K562 (cell line): ENCODE data around the gene NDRG4.

Experiments
- BRF1 ChIP-seq: IDR thresholded peaks from 3 replicates; pipeline ENCODE4 v1.6.1; 2011; ENCODE audit warnings: borderline replicate concordance, mild to moderate bottlenecking; ENCODE audit not compliant: insufficient read length; ENCODE audit errors: extremely low read depth
- CHD2 ChIP-seq: IDR thresholded peaks from 2 replicates; pipeline ENCODE4 v1.6.1; 2011; ENCODE audit warnings: low read depth, low read length
- CTCF ChIP-seq, 3 experiments: IDR thresholded peaks in 2 of 3; conservative IDR thresholded peaks in 1 of 3; 2 replicates each; pipeline ENCODE4 v1.5.1; 2011 to 2012; ENCODE audit warnings: low read length in 3 of 3, mild to moderate bottlenecking in 3 of 3, control low read depth in 2 of 3, improper control_type of control experiment in 1 of 3, inconsistent platforms in 1 of 3, low read depth in 1 of 3, mixed read lengths in 1 of 3, moderate library complexity in 1 of 3; ENCODE audit not compliant: insufficient read depth in 2 of 3
- ESRRA ChIP-seq: fragments of 450-650 bp; IDR thresholded peaks from 2 replicates; pipeline ENCODE4 v1.6.1; 2014; ENCODE audit warnings: low read depth, mild to moderate bottlenecking, moderate library complexity, borderline replicate concordance
- EZH2 ChIP-seq: IDR thresholded peaks from 2 replicates; pipeline ENCODE4 v1.6.1; 2012; ENCODE audit warnings: low read depth, mild to moderate bottlenecking, inconsistent platforms, low read length, borderline replicate concordance
- KAT8 ChIP-seq: fragments of 450-650 bp; IDR thresholded peaks from 2 replicates; pipeline ENCODE4 v1.6.1; 2016; ENCODE audit warnings: low read depth, mild to moderate bottlenecking
- RAD21 ChIP-seq, 2 experiments: fragments of 250-450 bp in 1 of 2; fragments of 450-650 bp in 1 of 2; sonication (Bioruptor Pico) in 1 of 2; formaldehyde crosslinking in 1 of 2; IDR thresholded peaks in 1 of 2; conservative IDR thresholded peaks in 1 of 2; 2 replicates each; pipeline versions ENCODE4 v1.4.0 to v1.8.0; 2020 to 2022; ENCODE audit warnings: mild to moderate bottlenecking in 2 of 2, moderate library complexity in 1 of 2
- RCOR1 ChIP-seq, 2 experiments: IDR thresholded peaks; 2 replicates each; pipeline ENCODE4 v1.6.1; 2012; ENCODE audit warnings: low read depth in 2 of 2, low read length in 2 of 2, borderline replicate concordance in 1 of 2, improper control_type of control experiment in 1 of 2
- SRSF9 ChIP-seq: fragments of 200-400 bp; formaldehyde crosslinking; IDR thresholded peaks from 2 replicates; pipeline ENCODE4 v1.6.1; 2017; ENCODE audit warnings: low read depth, low read length, borderline replicate concordance
- ZFX ChIP-seq: sonication (generic); formaldehyde crosslinking; IDR thresholded peaks from 2 replicates; pipeline ENCODE4 v1.8.0; 2022; ENCODE audit warnings: mild to moderate bottlenecking, missing genetic modification reagents, moderate library complexity
- ZSCAN29 ChIP-seq: fragments of 450-650 bp; IDR thresholded peaks from 2 replicates; pipeline ENCODE4 v1.6.1; 2017
- TF ChIP-seq, protein P1 (sequence below): sonication (generic); formaldehyde crosslinking; IDR thresholded peaks from 2 replicates; pipeline ENCODE4 v1.8.1; 2023; ENCODE audit warnings: mild to moderate bottlenecking, missing genetic modification reagents, moderate library complexity
- TF ChIP-seq, protein P2 (sequence below): sonication (generic); formaldehyde crosslinking; IDR thresholded peaks from 2 replicates; pipeline ENCODE4 v1.8.0; 2022; ENCODE audit warnings: mild to moderate bottlenecking, missing genetic modification reagents
- TF ChIP-seq, protein P3 (sequence below): IDR thresholded peaks from 2 replicates; pipeline ENCODE4 v1.6.1; 2016; ENCODE audit warnings: missing genetic modification characterization, missing compliant biosample characterization

DNA sequence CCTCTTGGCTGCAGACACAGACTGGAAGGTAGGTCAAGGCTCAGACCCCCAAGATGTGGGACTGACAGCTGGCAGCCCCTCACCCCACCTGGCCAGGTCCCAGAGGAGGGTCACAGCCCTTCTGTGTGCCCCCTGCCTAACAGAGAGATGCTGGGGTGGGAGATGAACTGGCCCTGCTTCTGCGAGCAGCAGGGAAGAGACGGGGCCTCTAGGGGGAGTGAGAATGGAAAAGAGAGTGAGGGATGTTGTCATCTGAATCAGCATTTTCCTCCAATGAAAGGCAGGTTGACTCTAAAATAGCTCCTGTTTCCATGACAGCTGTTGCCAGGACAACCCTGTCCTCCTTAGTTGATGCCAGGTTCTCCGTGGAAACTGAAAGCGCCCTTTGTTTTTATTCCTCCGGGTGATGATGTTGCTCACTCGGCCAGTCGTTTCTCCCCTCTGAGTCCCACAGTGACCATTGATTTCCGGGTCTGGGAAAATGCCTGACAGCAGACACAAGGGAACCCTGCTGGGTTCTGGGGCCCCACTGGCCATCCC lies 4.9 kb upstream of the NDRG4 start:
- TF ChIP-seq, protein P1, sequence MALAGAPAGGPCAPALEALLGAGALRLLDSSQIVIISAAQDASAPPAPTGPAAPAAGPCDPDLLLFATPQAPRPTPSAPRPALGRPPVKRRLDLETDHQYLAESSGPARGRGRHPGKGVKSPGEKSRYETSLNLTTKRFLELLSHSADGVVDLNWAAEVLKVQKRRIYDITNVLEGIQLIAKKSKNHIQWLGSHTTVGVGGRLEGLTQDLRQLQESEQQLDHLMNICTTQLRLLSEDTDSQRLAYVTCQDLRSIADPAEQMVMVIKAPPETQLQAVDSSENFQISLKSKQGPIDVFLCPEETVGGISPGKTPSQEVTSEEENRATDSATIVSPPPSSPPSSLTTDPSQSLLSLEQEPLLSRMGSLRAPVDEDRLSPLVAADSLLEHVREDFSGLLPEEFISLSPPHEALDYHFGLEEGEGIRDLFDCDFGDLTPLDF, result no peak
- peak; percentile 54 to 79 (median 77) for TF ChIP-seq CTCF (IDR thresholded peaks at IDR 0.05 in 2 of 3, conservative IDR thresholded peaks at IDR 0.05 in 1 of 3; ENCODE audit: insufficient read depth in 2 of 3, low read depth in 1 of 3, low read length in 3 of 3)
- TF ChIP-seq ZFX (CRISPR knock-in tag), result no peak
- TF ChIP-seq RCOR1 (IDR thresholded peaks at IDR 0.05; ENCODE audit: borderline replicate concordance in 1 of 2, low read depth in 2 of 2, low read length in 2 of 2), result peak; percentile 65 to 100
- no peak for TF ChIP-seq ESRRA
- TF ChIP-seq CHD2, result no peak
- peak in 1 of 2 experiments; percentile 28; a peak in 1 of 4 replicates for TF ChIP-seq RAD21 (CRISPR knock-in tag; conservative IDR thresholded peaks at IDR 0.05 in 1 of 2, IDR thresholded peaks at IDR 0.05 in 1 of 2)
- TF ChIP-seq SRSF9, result no peak
- TF ChIP-seq, protein P2, sequence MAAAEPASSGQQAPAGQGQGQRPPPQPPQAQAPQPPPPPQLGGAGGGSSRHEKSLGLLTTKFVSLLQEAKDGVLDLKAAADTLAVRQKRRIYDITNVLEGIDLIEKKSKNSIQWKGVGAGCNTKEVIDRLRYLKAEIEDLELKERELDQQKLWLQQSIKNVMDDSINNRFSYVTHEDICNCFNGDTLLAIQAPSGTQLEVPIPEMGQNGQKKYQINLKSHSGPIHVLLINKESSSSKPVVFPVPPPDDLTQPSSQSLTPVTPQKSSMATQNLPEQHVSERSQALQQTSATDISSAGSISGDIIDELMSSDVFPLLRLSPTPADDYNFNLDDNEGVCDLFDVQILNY (CRISPR knock-in tag), result no peak
- no peak for TF ChIP-seq EZH2
- TF ChIP-seq KAT8, result no peak
- no peak for TF ChIP-seq BRF1
- TF ChIP-seq, protein P3, sequence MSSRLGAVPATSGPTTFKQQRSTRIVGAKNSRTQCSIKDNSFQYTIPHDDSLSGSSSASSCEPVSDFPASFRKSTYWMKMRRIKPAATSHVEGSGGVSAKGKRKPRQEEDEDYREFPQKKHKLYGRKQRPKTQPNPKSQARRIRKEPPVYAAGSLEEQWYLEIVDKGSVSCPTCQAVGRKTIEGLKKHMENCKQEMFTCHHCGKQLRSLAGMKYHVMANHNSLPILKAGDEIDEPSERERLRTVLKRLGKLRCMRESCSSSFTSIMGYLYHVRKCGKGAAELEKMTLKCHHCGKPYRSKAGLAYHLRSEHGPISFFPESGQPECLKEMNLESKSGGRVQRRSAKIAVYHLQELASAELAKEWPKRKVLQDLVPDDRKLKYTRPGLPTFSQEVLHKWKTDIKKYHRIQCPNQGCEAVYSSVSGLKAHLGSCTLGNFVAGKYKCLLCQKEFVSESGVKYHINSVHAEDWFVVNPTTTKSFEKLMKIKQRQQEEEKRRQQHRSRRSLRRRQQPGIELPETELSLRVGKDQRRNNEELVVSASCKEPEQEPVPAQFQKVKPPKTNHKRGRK (tag), result no peak
- no peak for TF ChIP-seq ZSCAN29
